ENCODE data around the gene ACSL1. TPM values are rescaled to one million over a fixed set of nuclear protein-coding genes. Genes with fewer than 3 reads are reported as not detected.
A peak's percentile ranks its signal among the peaks of the same experiment; 100 is the strongest.

Gene ACSL1
- total RNA-seq, 1 donor from 2014 or later, result 60.3 TPM

GRCh38 chr4:184750926-184751584 is 74.7 kb downstream of the ACSL1 start:
- no peak for TF ChIP-seq CTCF (IDR thresholded peaks at IDR 0.05; ENCODE audit: insufficient read depth, low read length, severe bottlenecking)
- DNase-seq (ENCODE audit: low read depth), result no peak
- peak; percentile 60 for FAIRE-seq
- H3K27me3 ChIP-seq (ENCODE audit: control insufficient read depth, insufficient read depth, low read length), result no peaks in the 10 kb centered on the region
- no peaks in the 10 kb centered on the region for H3K36me3 ChIP-seq (ENCODE audit: control insufficient read depth, insufficient read depth, low read length)
- no peak overlapping the region for H3K4me3 ChIP-seq (ENCODE audit: low read depth, low read length)

GRCh38 chr4:184748251-184748652 is 77.5 kb downstream of the ACSL1 start:
- DNase-seq (ENCODE audit: low read depth) (peak; percentile 88), FAIRE-seq (peak; percentile 92)
- Histone ChIP-seq H3K27me3 (ENCODE audit: control insufficient read depth, insufficient read depth, low read length) (no peaks in the 10 kb centered on the region), H3K4me3 (ENCODE audit: low read depth, low read length) (no peak overlapping the region), H3K36me3 (ENCODE audit: control insufficient read depth, insufficient read depth, low read length) (no peaks in the 10 kb centered on the region)
- no peak for TF ChIP-seq CTCF (IDR thresholded peaks at IDR 0.05; ENCODE audit: insufficient read depth, low read length, severe bottlenecking)

DNA sequence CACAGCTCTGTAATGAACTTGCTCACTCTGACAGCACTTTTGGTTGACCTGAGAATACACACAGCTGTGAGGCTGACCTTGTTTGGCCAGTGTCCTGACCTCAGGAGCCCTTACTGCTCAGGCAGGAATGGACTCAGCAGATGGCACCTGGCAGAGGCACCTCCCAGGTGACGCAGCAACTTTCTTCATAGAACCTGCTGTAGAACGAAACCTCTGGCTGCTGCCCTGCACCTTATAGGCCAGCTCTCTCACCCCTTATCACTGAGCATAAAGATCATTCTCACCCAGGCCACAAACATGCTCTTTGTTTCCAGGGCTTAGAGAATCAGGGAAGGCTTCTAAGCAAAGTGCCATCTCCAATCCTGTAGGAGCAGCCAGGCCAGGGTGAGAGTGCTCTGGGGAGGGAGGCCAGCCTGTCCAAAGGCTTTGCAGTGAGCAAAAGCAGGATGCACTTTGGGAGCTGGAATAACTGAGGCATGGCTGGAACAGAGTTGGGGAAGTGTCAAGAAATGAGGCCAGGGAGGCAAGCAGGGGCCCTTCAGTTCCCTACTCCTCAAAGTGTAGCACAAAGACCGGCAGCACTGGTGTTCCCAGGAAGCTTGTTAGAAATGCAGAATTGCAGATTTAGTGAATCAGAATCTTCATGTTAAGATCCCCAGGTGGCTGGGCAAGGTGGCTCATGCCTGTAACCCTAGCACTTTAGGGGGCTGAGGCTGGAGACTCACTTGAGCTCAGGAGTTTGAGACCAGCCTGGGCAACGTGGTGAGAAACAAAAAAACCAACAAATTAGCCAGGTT is 78.5 kb downstream of the ACSL1 start:
- H3K4me3 ChIP-seq (ENCODE audit: low read depth, low read length), result no peak overlapping the region
- H3K27me3 ChIP-seq (ENCODE audit: control insufficient read depth, insufficient read depth, low read length), result no peaks in the 10 kb centered on the region
- no peaks in the 10 kb centered on the region for H3K36me3 ChIP-seq (ENCODE audit: control insufficient read depth, insufficient read depth, low read length)
- DNase-seq (ENCODE audit: low read depth) (peak; percentile 52), FAIRE-seq (no peak)
- TF ChIP-seq CTCF (IDR thresholded peaks at IDR 0.05; ENCODE audit: insufficient read depth, low read length, severe bottlenecking), result no peak

- TF ChIP-seq CTCF (IDR thresholded peaks at IDR 0.05; ENCODE audit: insufficient read depth, low read length, severe bottlenecking), result peak; percentile 77
- DNase-seq (ENCODE audit: low read depth), result peak; percentile 84
- Histone ChIP-seq H3K4me3 (ENCODE audit: low read depth, low read length) (no peak overlapping the region), H3K27me3 (ENCODE audit: control insufficient read depth, insufficient read depth, low read length) (no peaks in the 10 kb centered on the region), H3K36me3 (ENCODE audit: control insufficient read depth, insufficient read depth, low read length) (no peaks in the 10 kb centered on the region)
- peak; percentile 70 for FAIRE-seq
These were observed 79.7 kb downstream of the ACSL1 start for GRCh38 chr4:184745831-184746795.

DNA sequence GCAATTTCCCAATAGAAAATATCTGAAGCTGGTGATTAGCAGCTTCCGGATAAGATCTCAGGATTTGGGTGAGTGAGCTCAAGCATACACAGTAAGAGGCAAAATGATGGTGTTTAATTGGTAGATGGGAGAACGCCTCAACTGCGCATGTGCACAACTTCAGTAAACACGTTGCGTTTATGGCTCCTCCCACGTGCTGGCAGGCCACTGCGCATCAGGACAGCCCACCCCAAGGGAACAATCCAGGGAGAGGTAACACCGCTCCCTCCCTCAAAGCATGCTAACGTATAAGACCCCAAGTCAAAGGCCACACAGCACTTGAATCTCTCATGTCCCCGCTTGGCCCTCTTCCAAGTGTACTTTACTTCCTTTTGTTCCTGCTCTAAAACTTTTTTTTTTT is 81.5 kb downstream of the ACSL1 start:
- H3K27me3 ChIP-seq (ENCODE audit: control insufficient read depth, insufficient read depth, low read length), result no peaks in the 10 kb centered on the region
- FAIRE-seq (no peak), DNase-seq (ENCODE audit: low read depth) (no peak)
- no peak for TF ChIP-seq CTCF (IDR thresholded peaks at IDR 0.05; ENCODE audit: insufficient read depth, low read length, severe bottlenecking)
- no peaks in the 10 kb centered on the region for H3K36me3 ChIP-seq (ENCODE audit: control insufficient read depth, insufficient read depth, low read length)
- H3K4me3 ChIP-seq (ENCODE audit: low read depth, low read length), result no peak overlapping the region
